ENCODE results near the gene CDKN1B.

Gene CDKN1B

GRCh38 chr12:12683725-12684124, 33.4 kb upstream of the CDKN1B start:
- H3K4me3 ChIP-seq (ENCODE audit: insufficient read depth, low read depth, low read length, poor library complexity, severe bottlenecking): no peak overlapping the region
- H3K27me3 ChIP-seq (replicated peaks; ENCODE audit: control insufficient read depth, insufficient read depth, low read length, poor library complexity, severe bottlenecking): no peaks in the 10 kb centered on the region
- no peaks in the 10 kb centered on the region for H3K36me3 ChIP-seq (ENCODE audit: control insufficient read depth, insufficient read depth, low read length)
- H3K27ac ChIP-seq (ENCODE audit: insufficient read depth, low read length, poor library complexity, severe bottlenecking): no peak overlapping the region
- H3K4me1 ChIP-seq (ENCODE audit: control insufficient read depth, insufficient read depth, low read length, poor library complexity, severe bottlenecking): no peaks in the 10 kb centered on the region
- DNase-seq: no peak
- H3K9me3 ChIP-seq (ENCODE audit: control insufficient read depth, low read length): no peaks in the 10 kb centered on the region

- no peak overlapping the region for H3K27ac ChIP-seq (ENCODE audit: insufficient read depth, low read length, poor library complexity, severe bottlenecking)
- no peak for DNase-seq
Observed at GRCh38 chr12:12684375-12685106, 32.6 kb upstream of the CDKN1B start.

GRCh38 chr12:12685305-12685704, 31.9 kb upstream of the CDKN1B start:
- Histone ChIP-seq H3K27ac (ENCODE audit: insufficient read depth, low read length, poor library complexity, severe bottlenecking) (no peak overlapping the region), H3K4me3 (ENCODE audit: insufficient read depth, low read depth, low read length, poor library complexity, severe bottlenecking) (no peak overlapping the region), H3K4me1 (ENCODE audit: control insufficient read depth, insufficient read depth, low read length, poor library complexity, severe bottlenecking) (no peaks in the 10 kb centered on the region), H3K36me3 (ENCODE audit: control insufficient read depth, insufficient read depth, low read length) (no peaks in the 10 kb centered on the region), H3K27me3 (replicated peaks; ENCODE audit: control insufficient read depth, insufficient read depth, low read length, poor library complexity, severe bottlenecking) (no peaks in the 10 kb centered on the region), H3K9me3 (ENCODE audit: control insufficient read depth, low read length) (no peaks in the 10 kb centered on the region)
- no peak for DNase-seq

More at GRCh38 chr12:12684375-12685106, 32.6 kb upstream of the CDKN1B start:
- Histone ChIP-seq H3K9me3 (ENCODE audit: control insufficient read depth, low read length) (no peaks in the 10 kb centered on the region), H3K27me3 (replicated peaks; ENCODE audit: control insufficient read depth, insufficient read depth, low read length, poor library complexity, severe bottlenecking) (no peaks in the 10 kb centered on the region), H3K4me1 (ENCODE audit: control insufficient read depth, insufficient read depth, low read length, poor library complexity, severe bottlenecking) (no peaks in the 10 kb centered on the region), H3K4me3 (ENCODE audit: insufficient read depth, low read depth, low read length, poor library complexity, severe bottlenecking) (no peak overlapping the region), H3K36me3 (ENCODE audit: control insufficient read depth, insufficient read depth, low read length) (no peaks in the 10 kb centered on the region)

GRCh38 chr12:12686472-12686871, 30.7 kb upstream of the CDKN1B start:
- no peak overlapping the region for H3K4me3 ChIP-seq (ENCODE audit: insufficient read depth, low read depth, low read length, poor library complexity, severe bottlenecking)
- no peak overlapping the region for H3K27ac ChIP-seq (ENCODE audit: insufficient read depth, low read length, poor library complexity, severe bottlenecking)
- no peaks in the 10 kb centered on the region for H3K9me3 ChIP-seq (ENCODE audit: control insufficient read depth, low read length)
- no peaks in the 10 kb centered on the region for H3K27me3 ChIP-seq (replicated peaks; ENCODE audit: control insufficient read depth, insufficient read depth, low read length, poor library complexity, severe bottlenecking)
- no peak for DNase-seq
- no peaks in the 10 kb centered on the region for H3K4me1 ChIP-seq (ENCODE audit: control insufficient read depth, insufficient read depth, low read length, poor library complexity, severe bottlenecking)
- no peaks in the 10 kb centered on the region for H3K36me3 ChIP-seq (ENCODE audit: control insufficient read depth, insufficient read depth, low read length)

GRCh38 chr12:12686925-12687324, 30.2 kb upstream of the CDKN1B start:
- H3K9me3 ChIP-seq (ENCODE audit: control insufficient read depth, low read length): no peaks in the 10 kb centered on the region
- no peaks in the 10 kb centered on the region for H3K27me3 ChIP-seq (replicated peaks; ENCODE audit: control insufficient read depth, insufficient read depth, low read length, poor library complexity, severe bottlenecking)
- DNase-seq: no peak
- no peak overlapping the region for H3K4me3 ChIP-seq (ENCODE audit: insufficient read depth, low read depth, low read length, poor library complexity, severe bottlenecking)
- H3K36me3 ChIP-seq (ENCODE audit: control insufficient read depth, insufficient read depth, low read length): no peaks in the 10 kb centered on the region
- H3K27ac ChIP-seq (ENCODE audit: insufficient read depth, low read length, poor library complexity, severe bottlenecking): no peak overlapping the region
- H3K4me1 ChIP-seq (ENCODE audit: control insufficient read depth, insufficient read depth, low read length, poor library complexity, severe bottlenecking): no peaks in the 10 kb centered on the region

- H3K9me3 ChIP-seq (ENCODE audit: control insufficient read depth, low read length): no peaks in the 10 kb centered on the region
- no peaks in the 10 kb centered on the region for H3K27me3 ChIP-seq (replicated peaks; ENCODE audit: control insufficient read depth, insufficient read depth, low read length, poor library complexity, severe bottlenecking)
- DNase-seq: no peak
- no peak overlapping the region for H3K4me3 ChIP-seq (ENCODE audit: insufficient read depth, low read depth, low read length, poor library complexity, severe bottlenecking)
- H3K27ac ChIP-seq (ENCODE audit: insufficient read depth, low read length, poor library complexity, severe bottlenecking): no peak overlapping the region
- no peaks in the 10 kb centered on the region for H3K4me1 ChIP-seq (ENCODE audit: control insufficient read depth, insufficient read depth, low read length, poor library complexity, severe bottlenecking)
- H3K36me3 ChIP-seq (ENCODE audit: control insufficient read depth, insufficient read depth, low read length): no peaks in the 10 kb centered on the region
Observed at GRCh38 chr12:12689647-12690300, 27.4 kb upstream of the CDKN1B start.

GRCh38 chr12:12691549-12691948, 25.6 kb upstream of the CDKN1B start:
- DNase-seq: no peak
- Histone ChIP-seq H3K4me1 (ENCODE audit: control insufficient read depth, insufficient read depth, low read length, poor library complexity, severe bottlenecking) (peaks cover 5% of the 10 kb centered on the region), H3K27ac (ENCODE audit: insufficient read depth, low read length, poor library complexity, severe bottlenecking) (no peak overlapping the region), H3K9me3 (ENCODE audit: control insufficient read depth, low read length) (no peaks in the 10 kb centered on the region), H3K27me3 (replicated peaks; ENCODE audit: control insufficient read depth, insufficient read depth, low read length, poor library complexity, severe bottlenecking) (no peaks in the 10 kb centered on the region), H3K36me3 (ENCODE audit: control insufficient read depth, insufficient read depth, low read length) (no peaks in the 10 kb centered on the region), H3K4me3 (ENCODE audit: insufficient read depth, low read depth, low read length, poor library complexity, severe bottlenecking) (no peak overlapping the region)

- DNase-seq: no peak
Observed at GRCh38 chr12:12693111-12693671, 24.0 kb upstream of the CDKN1B start.

GRCh38 chr12:12696562-12697383, 20.4 kb upstream of the CDKN1B start:
- no peaks in the 10 kb centered on the region for H3K36me3 ChIP-seq (ENCODE audit: control insufficient read depth, insufficient read depth, low read length)

More at GRCh38 chr12:12693111-12693671, 24.0 kb upstream of the CDKN1B start:
- Histone ChIP-seq H3K36me3 (ENCODE audit: control insufficient read depth, insufficient read depth, low read length) (no peaks in the 10 kb centered on the region), H3K27me3 (replicated peaks; ENCODE audit: control insufficient read depth, insufficient read depth, low read length, poor library complexity, severe bottlenecking) (no peaks in the 10 kb centered on the region), H3K9me3 (ENCODE audit: control insufficient read depth, low read length) (no peaks in the 10 kb centered on the region), H3K4me1 (ENCODE audit: control insufficient read depth, insufficient read depth, low read length, poor library complexity, severe bottlenecking) (peaks cover 5% of the 10 kb centered on the region), H3K4me3 (ENCODE audit: insufficient read depth, low read depth, low read length, poor library complexity, severe bottlenecking) (no peak overlapping the region), H3K27ac (ENCODE audit: insufficient read depth, low read length, poor library complexity, severe bottlenecking) (no peak overlapping the region)

More at GRCh38 chr12:12696562-12697383, 20.4 kb upstream of the CDKN1B start:
- Histone ChIP-seq H3K9me3 (ENCODE audit: control insufficient read depth, low read length) (no peaks in the 10 kb centered on the region), H3K27me3 (replicated peaks; ENCODE audit: control insufficient read depth, insufficient read depth, low read length, poor library complexity, severe bottlenecking) (no peaks in the 10 kb centered on the region), H3K4me3 (ENCODE audit: insufficient read depth, low read depth, low read length, poor library complexity, severe bottlenecking) (peak overlapping the region; percentile 52), H3K27ac (ENCODE audit: insufficient read depth, low read length, poor library complexity, severe bottlenecking) (peak overlapping the region; percentile 93), H3K4me1 (ENCODE audit: control insufficient read depth, insufficient read depth, low read length, poor library complexity, severe bottlenecking) (peaks cover 5% of the 10 kb centered on the region)
- peak; percentile 82 to 89 (median 84) for DNase-seq
